DND-41 (cell line): Measurements from ENCODE around the gene SPP2.

Source experiments
- EZH2 ChIP-seq: IDR thresholded peaks from 3 replicates; pipeline ENCODE4 v1.6.1; 2012; ENCODE audit warnings: borderline replicate concordance, low read depth, mild to moderate bottlenecking, moderate library complexity, low read length, inconsistent platforms; ENCODE audit not compliant: severe bottlenecking
- TF ChIP-seq, protein P1 (sequence below): IDR thresholded peaks from 2 replicates; pipeline ENCODE4 v1.5.1; 2012; ENCODE audit warnings: borderline replicate concordance, low read length, moderate library complexity, mild to moderate bottlenecking; ENCODE audit not compliant: poor library complexity, severe bottlenecking; ENCODE audit errors: extremely low read depth

- TF ChIP-seq, protein P1, sequence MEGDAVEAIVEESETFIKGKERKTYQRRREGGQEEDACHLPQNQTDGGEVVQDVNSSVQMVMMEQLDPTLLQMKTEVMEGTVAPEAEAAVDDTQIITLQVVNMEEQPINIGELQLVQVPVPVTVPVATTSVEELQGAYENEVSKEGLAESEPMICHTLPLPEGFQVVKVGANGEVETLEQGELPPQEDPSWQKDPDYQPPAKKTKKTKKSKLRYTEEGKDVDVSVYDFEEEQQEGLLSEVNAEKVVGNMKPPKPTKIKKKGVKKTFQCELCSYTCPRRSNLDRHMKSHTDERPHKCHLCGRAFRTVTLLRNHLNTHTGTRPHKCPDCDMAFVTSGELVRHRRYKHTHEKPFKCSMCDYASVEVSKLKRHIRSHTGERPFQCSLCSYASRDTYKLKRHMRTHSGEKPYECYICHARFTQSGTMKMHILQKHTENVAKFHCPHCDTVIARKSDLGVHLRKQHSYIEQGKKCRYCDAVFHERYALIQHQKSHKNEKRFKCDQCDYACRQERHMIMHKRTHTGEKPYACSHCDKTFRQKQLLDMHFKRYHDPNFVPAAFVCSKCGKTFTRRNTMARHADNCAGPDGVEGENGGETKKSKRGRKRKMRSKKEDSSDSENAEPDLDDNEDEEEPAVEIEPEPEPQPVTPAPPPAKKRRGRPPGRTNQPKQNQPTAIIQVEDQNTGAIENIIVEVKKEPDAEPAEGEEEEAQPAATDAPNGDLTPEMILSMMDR, result no peak
- TF ChIP-seq EZH2, result no peak
Measured at GRCh38 chr2:234072454-234072853, 22.0 kb downstream of the SPP2 start.
